ENCODE results near the gene TTC16.

DNA sequence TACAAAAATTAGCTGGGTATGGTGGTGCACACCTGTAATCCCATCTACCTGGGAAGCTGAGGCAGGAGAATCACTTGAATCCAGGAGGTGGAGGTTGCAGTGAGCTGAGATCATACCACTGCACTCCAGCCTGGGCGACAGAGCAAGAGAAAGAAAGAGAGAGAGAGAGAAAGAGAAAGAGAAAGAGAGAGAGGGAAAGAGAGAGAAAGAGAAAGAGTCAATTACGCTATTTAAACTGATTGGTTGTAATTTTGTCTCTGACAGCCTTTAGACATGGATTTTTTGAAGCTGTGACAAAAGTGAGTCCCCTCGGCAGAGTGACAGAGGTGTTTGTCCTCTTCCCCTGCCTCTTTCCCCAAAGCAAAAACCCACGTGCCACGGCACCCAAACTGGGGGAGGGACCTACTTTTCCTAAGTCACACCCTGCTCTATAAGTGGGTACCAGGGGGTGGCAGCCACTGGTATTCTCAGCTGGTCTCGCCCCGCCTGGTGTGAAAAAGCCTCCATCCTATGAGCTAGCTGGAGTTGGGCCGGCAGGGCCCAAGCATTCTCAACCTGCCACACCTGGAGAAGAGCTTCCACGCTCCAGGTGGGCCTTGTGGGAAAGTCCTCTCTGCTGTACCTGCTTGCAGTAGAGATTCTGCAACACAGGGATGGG, 12.5 kb upstream of the TTC16 start:
- TF ChIP-seq GATA3 (IDR thresholded peaks at IDR 0.05; ENCODE audit: low read depth, low read length) (no peak), GATA2 (IDR thresholded peaks at IDR 0.05; ENCODE audit: low read depth, low read length) (no peak)
